ENCODE measurements around the gene CCHCR1.
A peak's percentile ranks its signal among the peaks of the same experiment; 100 is the strongest.
"Not testable (repeated sequence)": the region's sequence is repeated elsewhere in the genome, so short reads cannot be mapped to it uniquely, and the experiment has no call there.

Gene CCHCR1

GRCh38 chr6:31157513-31158139, at the start of gene CCHCR1:
CCHCR1 (minus strand) TSS chr6:31157802; CDS start chr6:31157600, 202 bp downstream.
- DNase-seq = no peak

- DNase-seq = no peak
Observed at GRCh38 chr6:31205638-31206037, 48.0 kb upstream of the CCHCR1 start.

- DNase-seq = no peak
Observed at GRCh38 chr6:31204751-31205145, 47.1 kb upstream of the CCHCR1 start.

- peak; percentile 53 for DNase-seq
Observed at GRCh38 chr6:31203345-31203979, 45.9 kb upstream of the CCHCR1 start.

- DNase-seq = peak; percentile 26
Observed at GRCh38 chr6:31202259-31203166, 44.9 kb upstream of the CCHCR1 start.

- not testable (repeated sequence) for DNase-seq
Observed at GRCh38 chr6:31199105-31199452, 41.5 kb upstream of the CCHCR1 start.

- peak; percentile 87 for DNase-seq
Observed at GRCh38 chr6:31197559-31198305, 40.1 kb upstream of the CCHCR1 start.

- not testable (repeated sequence) for DNase-seq
Observed at GRCh38 chr6:31196251-31197022, 38.8 kb upstream of the CCHCR1 start.

- DNase-seq = not testable (repeated sequence)
Observed at GRCh38 chr6:31195308-31195979, 37.8 kb upstream of the CCHCR1 start.

- DNase-seq = no peak
Observed at GRCh38 chr6:31194061-31194834, 36.6 kb upstream of the CCHCR1 start.

- no peak for DNase-seq
Observed at GRCh38 chr6:31193206-31193605, 35.6 kb upstream of the CCHCR1 start.

- peak; percentile 39 for DNase-seq
Observed at GRCh38 chr6:31192431-31193105, 35.0 kb upstream of the CCHCR1 start.

- DNase-seq = no peak
Observed at GRCh38 chr6:31190488-31190887, 32.9 kb upstream of the CCHCR1 start.

- DNase-seq = not testable (repeated sequence)
Observed at GRCh38 chr6:31189223-31189622, 31.6 kb upstream of the CCHCR1 start.

GRCh38 chr6:31187780-31188194, 30.2 kb upstream of the CCHCR1 start:
- DNase-seq = no peak

GRCh38 chr6:31186052-31186734, 28.6 kb upstream of the CCHCR1 start:
- no peak for DNase-seq

- DNase-seq = not testable (repeated sequence)
Observed at GRCh38 chr6:31185695-31186051, 28.1 kb upstream of the CCHCR1 start.

- not testable (repeated sequence) for DNase-seq
Observed at GRCh38 chr6:31183859-31184258, 26.3 kb upstream of the CCHCR1 start.

- not testable (repeated sequence) for DNase-seq
Observed at GRCh38 chr6:31183287-31183686, 25.7 kb upstream of the CCHCR1 start.

GRCh38 chr6:31180500-31180899, 22.9 kb upstream of the CCHCR1 start:
- no peak for DNase-seq
